ENCODE data around the gene METRN. TPM values are rescaled to one million over a fixed set of nuclear protein-coding genes. Genes with fewer than 3 reads are reported as not detected.

The METRN gene
- total RNA-seq, 2 donors from 2014 or later = 28.9 to 58.9 TPM

- Histone ChIP-seq H3K4me3 (no peak overlapping the region), H3K4me1 (ENCODE audit: control insufficient read depth in 1 of 2, low read depth in 2 of 2) (no peaks in the 10 kb centered on the region), H3K9me3 (no peaks in the 10 kb centered on the region), H3K36me3 (no peaks in the 10 kb centered on the region), H3K27ac (no peak overlapping the region), H3K27me3 (replicated peaks; ENCODE audit: insufficient read depth) (peaks cover 30% of the 10 kb centered on the region)
- ATAC-seq (ENCODE audit: insufficient number of reproducible peaks, low FRiP score, low read depth) = no peak
- DNase-seq (ENCODE audit: low spot score) = no peak
- no peak for TF ChIP-seq CTCF (IDR thresholded peaks at IDR 0.05)
These were observed 10.9 kb upstream of the METRN start for GRCh38 chr16:704047-704446.

DNA sequence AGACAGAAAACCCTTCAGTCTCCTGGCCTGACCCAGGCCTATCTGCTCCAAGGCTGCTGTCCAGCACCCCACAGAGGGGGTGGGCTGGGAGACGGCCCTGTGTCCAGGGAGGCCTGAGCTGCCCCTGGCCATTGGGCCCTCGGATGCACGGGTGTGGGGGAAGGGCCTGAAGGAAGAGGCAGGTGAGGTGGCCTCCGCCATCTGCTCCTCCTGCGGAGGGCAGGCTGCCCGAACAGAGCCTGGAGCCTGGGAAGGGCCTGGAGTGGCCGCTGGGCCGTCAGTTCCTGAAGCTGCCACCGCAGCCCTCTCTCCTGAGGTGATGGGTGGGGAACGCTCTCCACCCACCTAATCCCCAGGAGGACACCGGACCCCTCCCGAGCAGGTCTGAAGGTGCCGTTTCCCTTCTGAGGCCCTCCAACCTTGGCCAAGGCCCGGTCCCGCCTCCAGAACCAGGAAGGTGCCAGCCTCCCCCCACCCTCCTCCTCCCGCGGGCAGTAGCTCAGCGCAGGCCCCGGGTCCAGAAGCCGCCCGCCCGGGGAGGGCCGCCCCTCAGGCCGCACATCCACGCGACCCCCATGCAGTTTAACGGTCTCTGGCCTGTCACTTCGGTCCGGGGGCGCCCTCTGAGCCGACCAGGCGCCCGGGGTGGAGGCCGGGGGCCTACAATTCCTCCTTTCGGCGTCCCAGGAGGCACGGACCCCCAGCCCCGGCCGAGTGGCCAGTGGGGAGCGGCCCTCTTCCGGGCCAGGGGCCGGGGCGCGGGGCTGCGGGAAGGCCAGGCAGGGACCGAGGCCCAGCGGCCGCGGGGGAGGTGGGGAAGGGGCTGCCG, 10.2 kb upstream of the METRN start:
- Histone ChIP-seq H3K9me3 (no peaks in the 10 kb centered on the region), H3K27me3 (replicated peaks; ENCODE audit: insufficient read depth) (peaks cover 30% of the 10 kb centered on the region), H3K27ac (no peak overlapping the region), H3K36me3 (no peaks in the 10 kb centered on the region), H3K4me1 (ENCODE audit: control insufficient read depth in 1 of 2, low read depth in 2 of 2) (peaks cover 1 to 4% of the 10 kb centered on the region in 2 donors), H3K4me3 (no peak overlapping the region)
- DNase-seq (ENCODE audit: low spot score) (no peak), ATAC-seq (ENCODE audit: insufficient number of reproducible peaks, low FRiP score, low read depth) (no peak)
- no peak for TF ChIP-seq CTCF (IDR thresholded peaks at IDR 0.05)

GRCh38 chr16:705431-706188, 9.3 kb upstream of the METRN start, which contains the start of gene FBXL16:
TSS of gene FBXL16 (minus strand) at chr16:705801. CDS start at chr16:697405, 8,396 bp downstream.
- TF ChIP-seq CTCF (IDR thresholded peaks at IDR 0.05) = no peak
- Histone ChIP-seq H3K9me3 (no peaks in the 10 kb centered on the region), H3K27me3 (replicated peaks; ENCODE audit: insufficient read depth) (peaks cover 26% of the 10 kb centered on the region), H3K27ac (no peak within 1 kb of the TSS), H3K4me3 (no peak within 1 kb of the TSS), H3K4me1 (ENCODE audit: control insufficient read depth in 1 of 2, low read depth in 2 of 2) (peaks cover 4 to 10% of the 10 kb centered on the region in 2 donors), H3K36me3 (no peaks in the 10 kb centered on the region)
- ATAC-seq (ENCODE audit: insufficient number of reproducible peaks, low FRiP score, low read depth) = no peak
- no peak for DNase-seq (ENCODE audit: low spot score)

- no peak for TF ChIP-seq CTCF (IDR thresholded peaks at IDR 0.05)
- ATAC-seq (ENCODE audit: insufficient number of reproducible peaks, low FRiP score, low read depth) = no peak
- Histone ChIP-seq H3K27me3 (replicated peaks; ENCODE audit: insufficient read depth) (peaks cover 23% of the 10 kb centered on the region), H3K9me3 (no peaks in the 10 kb centered on the region), H3K4me3 (no peak overlapping the region), H3K4me1 (ENCODE audit: control insufficient read depth in 1 of 2, low read depth in 2 of 2) (peaks cover 4 to 10% of the 10 kb centered on the region in 2 donors), H3K27ac (no peak overlapping the region), H3K36me3 (no peaks in the 10 kb centered on the region)
- no peak for DNase-seq (ENCODE audit: low spot score)
These were observed 8.5 kb upstream of the METRN start for GRCh38 chr16:706189-707061.
